ENCODE measurements around the gene TMEM181.

- TF ChIP-seq, protein P1, sequence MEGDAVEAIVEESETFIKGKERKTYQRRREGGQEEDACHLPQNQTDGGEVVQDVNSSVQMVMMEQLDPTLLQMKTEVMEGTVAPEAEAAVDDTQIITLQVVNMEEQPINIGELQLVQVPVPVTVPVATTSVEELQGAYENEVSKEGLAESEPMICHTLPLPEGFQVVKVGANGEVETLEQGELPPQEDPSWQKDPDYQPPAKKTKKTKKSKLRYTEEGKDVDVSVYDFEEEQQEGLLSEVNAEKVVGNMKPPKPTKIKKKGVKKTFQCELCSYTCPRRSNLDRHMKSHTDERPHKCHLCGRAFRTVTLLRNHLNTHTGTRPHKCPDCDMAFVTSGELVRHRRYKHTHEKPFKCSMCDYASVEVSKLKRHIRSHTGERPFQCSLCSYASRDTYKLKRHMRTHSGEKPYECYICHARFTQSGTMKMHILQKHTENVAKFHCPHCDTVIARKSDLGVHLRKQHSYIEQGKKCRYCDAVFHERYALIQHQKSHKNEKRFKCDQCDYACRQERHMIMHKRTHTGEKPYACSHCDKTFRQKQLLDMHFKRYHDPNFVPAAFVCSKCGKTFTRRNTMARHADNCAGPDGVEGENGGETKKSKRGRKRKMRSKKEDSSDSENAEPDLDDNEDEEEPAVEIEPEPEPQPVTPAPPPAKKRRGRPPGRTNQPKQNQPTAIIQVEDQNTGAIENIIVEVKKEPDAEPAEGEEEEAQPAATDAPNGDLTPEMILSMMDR (IDR thresholded peaks at IDR 0.05): no peak
- TF ChIP-seq POLR2A (IDR thresholded peaks at IDR 0.05): no peak
Measured at GRCh38 chr6:158543606-158544185, 16.2 kb upstream of the TMEM181 start.
